ENCODE results near the gene IL10. TPM values are rescaled to one million over a fixed set of nuclear protein-coding genes. Genes with fewer than 3 reads are reported as not detected.

Gene IL10
- total RNA-seq, 1 donor from 2014 or later: 3.4 TPM

DNA sequence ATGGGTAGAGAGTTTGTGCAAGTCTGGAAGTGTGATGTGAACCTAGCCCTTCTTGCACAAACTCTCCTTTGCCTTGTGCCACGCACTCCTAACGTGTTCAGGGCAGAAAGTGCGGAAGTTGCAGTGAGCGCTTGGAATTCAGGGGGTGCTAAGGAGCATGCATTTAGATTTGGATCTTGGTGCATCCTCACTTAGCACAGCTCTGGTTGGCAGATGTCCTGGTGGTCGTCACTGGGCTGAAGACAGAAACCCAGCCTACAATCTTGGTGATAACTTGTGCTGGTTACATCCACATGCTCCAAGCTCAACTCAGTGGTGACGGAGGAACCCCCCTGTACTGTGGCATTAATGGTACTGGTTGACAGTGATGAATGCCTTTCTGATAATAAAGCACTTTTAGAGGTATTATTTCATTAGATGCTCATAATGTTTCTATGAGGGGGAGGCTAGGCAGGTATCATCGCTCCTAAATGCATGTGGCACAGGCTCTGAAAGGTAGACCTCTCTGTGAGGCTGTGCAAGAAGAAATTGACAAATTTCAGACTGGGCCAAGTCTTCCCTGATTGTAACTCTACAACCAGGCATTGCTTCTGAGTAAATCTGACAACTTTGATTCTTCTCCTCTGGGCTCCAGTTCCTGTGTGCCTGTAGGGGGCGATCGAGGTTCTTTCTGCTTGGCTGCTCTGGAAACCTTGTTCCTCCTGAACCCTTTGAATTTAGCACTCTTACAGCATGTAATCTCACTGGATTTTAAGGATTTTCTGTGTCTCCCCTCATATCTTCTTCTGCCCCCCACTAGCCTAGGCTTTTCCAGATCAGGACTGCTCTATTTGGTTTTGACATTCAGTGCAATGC is 47.0 kb downstream of the IL10 start:
- TF ChIP-seq, protein P1, sequence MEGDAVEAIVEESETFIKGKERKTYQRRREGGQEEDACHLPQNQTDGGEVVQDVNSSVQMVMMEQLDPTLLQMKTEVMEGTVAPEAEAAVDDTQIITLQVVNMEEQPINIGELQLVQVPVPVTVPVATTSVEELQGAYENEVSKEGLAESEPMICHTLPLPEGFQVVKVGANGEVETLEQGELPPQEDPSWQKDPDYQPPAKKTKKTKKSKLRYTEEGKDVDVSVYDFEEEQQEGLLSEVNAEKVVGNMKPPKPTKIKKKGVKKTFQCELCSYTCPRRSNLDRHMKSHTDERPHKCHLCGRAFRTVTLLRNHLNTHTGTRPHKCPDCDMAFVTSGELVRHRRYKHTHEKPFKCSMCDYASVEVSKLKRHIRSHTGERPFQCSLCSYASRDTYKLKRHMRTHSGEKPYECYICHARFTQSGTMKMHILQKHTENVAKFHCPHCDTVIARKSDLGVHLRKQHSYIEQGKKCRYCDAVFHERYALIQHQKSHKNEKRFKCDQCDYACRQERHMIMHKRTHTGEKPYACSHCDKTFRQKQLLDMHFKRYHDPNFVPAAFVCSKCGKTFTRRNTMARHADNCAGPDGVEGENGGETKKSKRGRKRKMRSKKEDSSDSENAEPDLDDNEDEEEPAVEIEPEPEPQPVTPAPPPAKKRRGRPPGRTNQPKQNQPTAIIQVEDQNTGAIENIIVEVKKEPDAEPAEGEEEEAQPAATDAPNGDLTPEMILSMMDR (IDR thresholded peaks at IDR 0.05): no peak
- Mint-ChIP-seq H3K27me3 (no peaks in the 10 kb centered on the region), H3K4me3 (no peak overlapping the region), H3K9me3 (no peaks in the 10 kb centered on the region), H3K36me3 (ENCODE audit: low read depth) (peaks cover 21% of the 10 kb centered on the region), H3K4me1 (peaks cover 48% of the 10 kb centered on the region), H3K27ac (peak overlapping the region; percentile 63)
- intact Hi-C loops (cut with micrococcal nuclease): loop anchor here (1.0 to 5.0 kb wide), 2 partner anchors 61 to 352 kb away; no protein-coding TSS in a partner anchor
- ATAC-seq (ENCODE audit: low read depth) (peak; percentile 63), DNase-seq (no peak)
- ChIA-PET CTCF (interaction anchor here (0.8 to 6.7 kb wide), 29 partner anchors 9 to 257 kb away, joined by 3 to 60 read pairs (median 5); no protein-coding TSS in a partner anchor), POLR2A (interaction anchor here (0.7 to 1.6 kb wide), 6 partner anchors 18 to 205 kb away, joined by 3 to 5 read pairs (median 4); no protein-coding TSS in a partner anchor)

- H3K4me1 Mint-ChIP-seq: peaks cover 60% of the 10 kb centered on the region
- DNase-seq (no peak), ATAC-seq (ENCODE audit: low read depth) (no peak)
- no peaks in the 10 kb centered on the region for H3K9me3 Mint-ChIP-seq
- TF ChIP-seq, protein P1 (IDR thresholded peaks at IDR 0.05): no peak
- no peak overlapping the region for H3K4me3 Mint-ChIP-seq
- intact Hi-C loops (cut with micrococcal nuclease): no loop called here
- H3K36me3 Mint-ChIP-seq (ENCODE audit: low read depth): peaks cover 7% of the 10 kb centered on the region
- CTCF ChIA-PET: interaction anchor here (0.8 to 6.7 kb wide), 8 partner anchors 11 to 259 kb away, joined by 3 to 60 read pairs (median 6); no protein-coding TSS in a partner anchor
- POLR2A ChIA-PET: interaction anchor here (0.7 kb wide), 2 partner anchors 42 to 93 kb away, joined by 3 to 5 read pairs; no protein-coding TSS in a partner anchor
- H3K27ac Mint-ChIP-seq: no peak overlapping the region
- no peaks in the 10 kb centered on the region for H3K27me3 Mint-ChIP-seq
Measured at GRCh38 chr1:206723805-206724472, 48.4 kb downstream of the IL10 start.

- H3K27me3 Mint-ChIP-seq: no peaks in the 10 kb centered on the region
- no peak overlapping the region for H3K4me3 Mint-ChIP-seq
- no peak for ATAC-seq (ENCODE audit: low read depth)
- peaks cover 65% of the 10 kb centered on the region for H3K4me1 Mint-ChIP-seq
- H3K36me3 Mint-ChIP-seq (ENCODE audit: low read depth): peaks cover 3% of the 10 kb centered on the region
- intact Hi-C loops (cut with micrococcal nuclease): no loop called here
- TF ChIP-seq, protein P1 (IDR thresholded peaks at IDR 0.05): no peak
- H3K9me3 Mint-ChIP-seq: no peaks in the 10 kb centered on the region
- H3K27ac Mint-ChIP-seq: no peak overlapping the region
- DNase-seq: no peak
- POLR2A ChIA-PET: no interaction called here
- CTCF ChIA-PET: interaction anchor here (1.3 to 6.7 kb wide), 4 partner anchors 20 to 190 kb away, joined by 4 to 60 read pairs (median 6); no protein-coding TSS in a partner anchor
Measured at GRCh38 chr1:206723462-206723804, 48.9 kb downstream of the IL10 start.

DNA sequence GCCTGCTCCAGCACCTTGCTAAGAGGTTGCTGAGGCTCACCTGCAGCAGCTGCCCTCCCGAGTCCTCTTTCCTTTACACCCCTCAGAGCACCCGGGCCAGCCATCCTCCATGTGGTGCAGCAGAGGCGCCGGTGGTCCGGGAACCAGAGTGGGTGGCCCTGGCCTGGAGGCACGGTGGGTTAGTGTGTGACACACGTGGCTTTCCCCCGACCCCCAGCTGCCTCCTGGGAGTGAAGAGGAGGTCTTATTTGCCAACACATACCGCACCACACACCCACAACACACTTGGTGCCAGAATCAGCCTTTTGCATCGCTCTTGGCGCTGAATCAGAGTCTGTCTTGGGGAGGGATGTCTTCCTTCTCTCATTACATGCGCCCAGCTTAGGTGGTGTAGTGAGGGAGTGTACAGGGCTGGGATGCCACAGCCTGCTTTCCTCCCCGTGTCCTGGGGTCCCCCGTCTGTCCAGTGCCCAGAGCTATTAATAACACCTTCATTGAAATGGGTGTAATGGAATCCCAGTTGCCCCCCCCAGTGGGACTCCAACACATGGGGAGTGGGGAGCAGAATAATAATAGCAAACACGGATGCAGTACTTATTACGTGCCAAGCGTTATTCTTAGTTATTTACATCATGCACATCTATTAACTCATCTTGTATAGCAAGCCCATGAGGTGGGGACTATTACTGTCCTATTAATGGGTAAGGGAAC is 49.4 kb downstream of the IL10 start:
- no peak for ATAC-seq (ENCODE audit: low read depth)
- Mint-ChIP-seq H3K36me3 (ENCODE audit: low read depth) (peaks cover 3% of the 10 kb centered on the region), H3K4me1 (peaks cover 64% of the 10 kb centered on the region), H3K27me3 (no peaks in the 10 kb centered on the region), H3K27ac (no peak overlapping the region), H3K4me3 (no peak overlapping the region), H3K9me3 (no peaks in the 10 kb centered on the region)
- intact Hi-C loops (cut with micrococcal nuclease): no loop called here
- POLR2A ChIA-PET: interaction anchor here (1.0 kb wide), 1 partner anchor 38 kb away, joined by 4 read pairs; the partner anchor contains the start of gene MAPKAPK2
- TF ChIP-seq, protein P1 (IDR thresholded peaks at IDR 0.05): no peak
- no peak for DNase-seq
- CTCF ChIA-PET: interaction anchor here (0.8 to 6.7 kb wide), 5 partner anchors 19 to 211 kb away, joined by 3 to 60 read pairs (median 6); no protein-coding TSS in a partner anchor

All from activated B cell treated with CpG ODN at 0.5 μM for 24 hours (primary cell).